LNCAP (cell line): ENCODE data around the gene CNTRL.

Source experiments
- CTCF ChIP-seq: fragments of 450-650 bp; IDR thresholded peaks from 2 replicates; pipeline ENCODE4 v1.5.1; 2017; ENCODE audit warnings: mild to moderate bottlenecking

The CNTRL gene

DNA sequence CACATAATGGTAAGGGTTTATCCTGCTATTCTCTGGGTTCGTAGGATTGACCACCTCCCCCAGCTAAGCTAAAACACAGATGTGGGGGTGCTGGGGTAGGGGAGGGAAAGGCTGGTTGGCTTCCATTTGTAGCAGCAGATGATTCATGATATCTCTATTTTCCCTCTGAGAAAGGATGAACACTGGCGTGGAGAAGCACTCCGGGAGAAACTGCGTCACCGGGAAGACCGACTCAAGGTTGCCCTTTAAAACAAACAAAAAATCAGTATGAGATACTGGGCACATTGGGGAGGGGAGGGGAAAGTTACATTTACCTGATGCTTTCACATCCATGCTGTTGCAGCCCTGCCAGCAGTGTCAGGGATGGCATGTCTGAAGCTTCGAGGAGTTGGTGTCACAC lies 98.7 kb downstream of the CNTRL start:
- no peak for TF ChIP-seq CTCF

- no peak for TF ChIP-seq CTCF
Measured at GRCh38 chr9:121178676-121179372, 104.1 kb downstream of the CNTRL start.

DNA sequence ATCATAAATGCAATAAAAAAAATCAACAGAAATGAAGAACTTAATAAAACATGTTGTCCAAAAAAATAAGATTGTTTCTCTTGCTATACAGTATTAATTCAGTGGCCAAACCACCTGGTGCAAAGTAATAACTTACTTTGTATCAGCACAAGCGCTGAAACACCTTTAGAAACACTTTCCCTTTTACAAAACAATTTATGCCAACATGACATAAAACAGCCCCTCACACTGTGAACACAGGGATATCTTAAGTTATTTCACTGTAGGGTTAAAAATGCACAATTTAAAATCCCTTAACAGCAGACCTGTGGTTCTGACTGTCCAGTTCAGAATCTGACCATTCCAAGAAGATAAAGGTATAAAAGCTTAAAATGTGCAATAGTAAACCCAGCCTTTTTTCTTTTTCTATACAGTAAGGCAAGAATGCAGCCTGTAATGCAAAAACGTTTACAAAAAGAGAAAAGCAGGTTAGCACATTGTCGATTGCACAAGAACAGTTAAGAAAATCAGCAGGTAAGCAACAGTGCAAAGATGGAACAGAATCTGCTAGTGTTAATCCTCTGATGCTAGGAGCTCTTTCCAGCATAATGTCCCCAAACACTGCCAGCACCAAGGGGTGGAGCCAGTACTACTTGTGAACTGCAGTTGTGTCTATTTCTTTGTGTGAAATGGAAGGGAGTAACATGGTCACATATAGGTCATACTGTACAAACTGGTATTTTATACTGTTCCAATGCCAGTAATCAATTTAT lies 105.4 kb downstream of the CNTRL start:
- no peak for TF ChIP-seq CTCF

DNA sequence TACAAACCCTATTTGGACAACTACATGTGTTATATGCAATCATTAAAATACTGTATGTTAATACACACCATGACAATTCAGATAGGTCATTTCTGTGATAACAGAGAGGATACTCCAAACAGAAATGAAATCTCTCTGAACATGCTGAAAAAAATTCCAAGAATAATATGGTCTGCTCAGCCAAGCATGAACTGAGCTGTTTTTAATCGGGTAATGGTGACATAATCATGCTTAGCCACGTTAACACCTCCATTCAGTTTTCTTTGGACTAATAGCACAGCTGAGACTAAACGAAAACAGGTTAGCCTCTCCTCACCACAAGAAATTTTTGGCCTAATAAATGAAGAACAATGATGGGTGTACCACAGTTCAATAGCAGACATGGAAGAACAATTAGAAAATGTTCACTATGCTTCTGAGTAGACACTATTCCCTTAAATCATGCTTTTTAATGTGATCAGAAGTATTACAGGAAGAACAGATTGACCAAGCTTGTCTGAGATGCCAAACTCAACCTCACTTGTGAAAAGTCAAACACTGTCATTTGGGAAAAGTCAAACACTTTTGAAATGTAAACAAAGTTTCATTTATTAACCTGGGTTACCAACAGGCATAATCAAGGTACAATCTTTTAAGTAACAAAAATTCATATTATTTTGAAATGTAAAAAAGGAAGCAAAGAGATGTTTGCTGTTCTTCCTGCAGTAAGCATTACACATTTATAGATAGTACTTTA lies 107.5 kb downstream of the CNTRL start:
- TF ChIP-seq CTCF: no peak

- TF ChIP-seq CTCF: no peak
Measured at GRCh38 chr9:121182989-121183388, 108.2 kb downstream of the CNTRL start.

GRCh38 chr9:121183666-121184423 lies 109.1 kb downstream of the CNTRL start:
- TF ChIP-seq CTCF: no peak

- no peak for TF ChIP-seq CTCF
Measured at GRCh38 chr9:121184463-121184862, 109.7 kb downstream of the CNTRL start.
